Activated T-helper 1 cell treated with Interleukin-2 at 50 U/mL for 16 hours (primary cell): ENCODE data around the gene RSF1.

Source experiments
- DNase-seq: peaks from one replicate; pipeline ENCODE4 v3.0.0-alpha.2; 2020; ENCODE audit warnings: low read depth

Gene RSF1

GRCh38 chr11:77750394-77751156, 69.9 kb downstream of the RSF1 start:
- DNase-seq = no peak

- no peak for DNase-seq
Measured at GRCh38 chr11:77749232-77749631, 71.3 kb downstream of the RSF1 start.

- DNase-seq = no peak
Measured at GRCh38 chr11:77748266-77748665, 72.3 kb downstream of the RSF1 start.

- no peak for DNase-seq
Measured at GRCh38 chr11:77747381-77747969, 73.0 kb downstream of the RSF1 start.

GRCh38 chr11:77736473-77736872, 84.0 kb downstream of the RSF1 start:
- DNase-seq = no peak

GRCh38 chr11:77734890-77735289, 85.6 kb downstream of the RSF1 start:
- DNase-seq = no peak

- no peak for DNase-seq
Measured at GRCh38 chr11:77732143-77732542, 88.4 kb downstream of the RSF1 start.

- DNase-seq = no peak
Measured at GRCh38 chr11:77730789-77731188, 89.7 kb downstream of the RSF1 start.

- no peak for DNase-seq
Measured at GRCh38 chr11:77729063-77729462, 91.5 kb downstream of the RSF1 start.

GRCh38 chr11:77728203-77728786, 92.2 kb downstream of the RSF1 start:
- no peak for DNase-seq

GRCh38 chr11:77726524-77726923, 94.0 kb downstream of the RSF1 start:
- DNase-seq = no peak

GRCh38 chr11:77725433-77725832, 95.1 kb downstream of the RSF1 start:
- DNase-seq = no peak

- no peak for DNase-seq
Measured at GRCh38 chr11:77724636-77725035, 95.9 kb downstream of the RSF1 start.

GRCh38 chr11:77723024-77723423, 97.5 kb downstream of the RSF1 start:
- no peak for DNase-seq

GRCh38 chr11:77710358-77710757, 110.2 kb downstream of the RSF1 start:
- no peak for DNase-seq

- DNase-seq = no peak
Measured at GRCh38 chr11:77705876-77706579, 114.5 kb downstream of the RSF1 start.

GRCh38 chr11:77705195-77705875, 115.2 kb downstream of the RSF1 start:
- DNase-seq = no peak

- DNase-seq = no peak
Measured at GRCh38 chr11:77704029-77704428, 116.5 kb downstream of the RSF1 start.

- DNase-seq = no peak
Measured at GRCh38 chr11:77699425-77699824, 121.1 kb downstream of the RSF1 start.

GRCh38 chr11:77698896-77699295, 121.6 kb downstream of the RSF1 start:
- DNase-seq = no peak

GRCh38 chr11:77697865-77698264, 122.7 kb downstream of the RSF1 start:
- no peak for DNase-seq

- DNase-seq = no peak
Measured at GRCh38 chr11:77695417-77695816, 125.1 kb downstream of the RSF1 start.
